UCSD-AML1 (cell line): ENCODE results near the gene RANBP1.

ENCODE experiments used
- DNase-seq: peaks from one replicate; lab custom pipeline; 2025; ENCODE audit not compliant: unreplicated experiment; lab: John Stamatoyannopoulos, UW

The RANBP1 gene

GRCh38 chr22:20088263-20088648, 27.6 kb upstream of the RANBP1 start:
- DNase-seq, result no peak

GRCh38 chr22:20089226-20089976, 26.5 kb upstream of the RANBP1 start:
- no peak for DNase-seq

- DNase-seq, result no peak
Measured at GRCh38 chr22:20089977-20090729, 25.8 kb upstream of the RANBP1 start.

GRCh38 chr22:20090730-20091240, 25.1 kb upstream of the RANBP1 start:
- no peak for DNase-seq

GRCh38 chr22:20091690-20092476, 24.0 kb upstream of the RANBP1 start:
- DNase-seq, result no peak

- DNase-seq, result no peak
Measured at GRCh38 chr22:20092477-20092854, 23.4 kb upstream of the RANBP1 start.

- no peak for DNase-seq
Measured at GRCh38 chr22:20093418-20094196, 22.3 kb upstream of the RANBP1 start.

GRCh38 chr22:20094197-20094807, 21.6 kb upstream of the RANBP1 start:
- DNase-seq, result no peak

- DNase-seq, result no peak
Measured at GRCh38 chr22:20095521-20095920, 20.4 kb upstream of the RANBP1 start.

GRCh38 chr22:20096574-20097420, 19.1 kb upstream of the RANBP1 start:
- DNase-seq, result no peak

GRCh38 chr22:20099099-20099711, 16.7 kb upstream of the RANBP1 start:
- no peak for DNase-seq

GRCh38 chr22:20101638-20102037, 14.3 kb upstream of the RANBP1 start:
- DNase-seq, result no peak

GRCh38 chr22:20102203-20102780, 13.6 kb upstream of the RANBP1 start:
- no peak for DNase-seq

GRCh38 chr22:20105456-20106204, 10.3 kb upstream of the RANBP1 start:
- DNase-seq, result no peak

GRCh38 chr22:20106205-20106848, 9.6 kb upstream of the RANBP1 start:
- no peak for DNase-seq

GRCh38 chr22:20106849-20107237, 9.1 kb upstream of the RANBP1 start:
- no peak for DNase-seq

GRCh38 chr22:20107471-20107901, 8.4 kb upstream of the RANBP1 start:
- DNase-seq, result no peak
